DMS79 (cell line): ENCODE data around the gene PDILT.
"Not testable (repeated sequence)": the region's sequence is repeated elsewhere in the genome, so short reads cannot be mapped to it uniquely, and the experiment has no call there.

Source experiments
- DNase-seq: peaks from one replicate; lab custom pipeline; 2025; lab: John Stamatoyannopoulos, UW

The PDILT gene, protein sequence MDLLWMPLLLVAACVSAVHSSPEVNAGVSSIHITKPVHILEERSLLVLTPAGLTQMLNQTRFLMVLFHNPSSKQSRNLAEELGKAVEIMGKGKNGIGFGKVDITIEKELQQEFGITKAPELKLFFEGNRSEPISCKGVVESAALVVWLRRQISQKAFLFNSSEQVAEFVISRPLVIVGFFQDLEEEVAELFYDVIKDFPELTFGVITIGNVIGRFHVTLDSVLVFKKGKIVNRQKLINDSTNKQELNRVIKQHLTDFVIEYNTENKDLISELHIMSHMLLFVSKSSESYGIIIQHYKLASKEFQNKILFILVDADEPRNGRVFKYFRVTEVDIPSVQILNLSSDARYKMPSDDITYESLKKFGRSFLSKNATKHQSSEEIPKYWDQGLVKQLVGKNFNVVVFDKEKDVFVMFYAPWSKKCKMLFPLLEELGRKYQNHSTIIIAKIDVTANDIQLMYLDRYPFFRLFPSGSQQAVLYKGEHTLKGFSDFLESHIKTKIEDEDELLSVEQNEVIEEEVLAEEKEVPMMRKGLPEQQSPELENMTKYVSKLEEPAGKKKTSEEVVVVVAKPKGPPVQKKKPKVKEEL

DNA sequence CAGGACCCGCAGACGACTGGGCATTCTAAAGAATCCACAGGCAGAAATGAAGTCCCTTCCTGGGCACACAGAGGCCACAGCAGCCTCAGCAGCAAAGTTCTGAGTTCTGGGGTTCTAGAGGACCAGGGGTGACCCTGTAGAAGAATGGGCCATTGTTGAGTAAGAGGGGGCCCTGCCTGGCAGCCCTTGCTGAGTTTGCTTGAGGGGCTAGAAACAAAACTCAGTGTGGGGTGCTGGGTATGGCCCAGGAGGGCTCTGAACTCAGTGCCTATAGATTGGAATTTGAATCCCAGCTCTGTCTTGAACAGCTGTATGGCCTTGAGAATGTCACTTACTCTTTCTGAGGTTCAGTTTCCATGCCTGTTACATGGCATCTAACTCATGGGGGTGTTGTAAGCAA, at the start of gene PDILT:
PDILT (minus strand) TSS at position 101 of the 400 bp plus-strand sequence. CDS start 5,437 bp downstream, outside the sequence.
- no peak for DNase-seq

DNA sequence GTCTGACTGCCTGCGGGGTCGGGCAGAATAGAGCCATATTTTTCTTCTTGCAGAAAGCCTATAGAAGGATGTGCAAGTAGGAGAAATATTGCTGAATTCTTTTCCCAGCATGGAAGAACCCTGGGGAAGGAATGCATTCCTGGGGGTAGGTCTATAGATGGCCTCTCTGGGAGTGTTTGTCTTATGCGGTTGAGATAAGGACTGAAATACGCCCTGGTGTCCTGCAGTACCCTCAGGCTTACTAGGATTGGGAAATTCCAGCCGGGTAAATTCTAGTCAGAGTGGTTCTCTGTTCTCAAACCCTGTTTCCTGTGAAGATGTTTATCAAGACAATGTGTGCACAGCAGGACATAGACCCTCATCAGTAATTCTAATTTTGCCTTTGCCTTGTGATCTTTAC, 49.1 kb upstream of the PDILT start:
- not testable (repeated sequence) for DNase-seq

DNA sequence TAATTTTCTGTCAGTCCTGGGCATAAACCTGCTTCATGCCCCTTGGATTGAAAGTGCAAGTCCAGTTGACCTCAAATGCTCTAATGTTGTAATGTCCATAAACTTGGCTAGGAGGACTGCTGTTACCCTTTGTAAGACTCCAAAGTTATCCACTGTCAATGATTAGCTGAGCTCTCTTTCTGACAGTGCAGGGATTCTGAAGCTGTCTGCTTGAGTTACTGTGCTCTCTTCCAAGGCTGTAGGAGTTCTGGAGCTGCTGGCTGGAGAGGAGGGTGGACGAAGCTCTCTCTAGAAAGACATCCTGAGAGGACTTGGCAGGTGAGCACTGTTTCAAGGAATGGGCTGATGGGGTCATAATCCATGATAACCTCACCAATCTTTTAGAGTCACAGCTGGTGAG, 46.8 kb upstream of the PDILT start, which contains the start of gene ACSM2A:
ACSM2A (plus strand) TSS at position 158 of the 400 bp plus-strand sequence. CDS start 8,594 bp downstream, outside the sequence.
- not testable (repeated sequence) for DNase-seq

DNA sequence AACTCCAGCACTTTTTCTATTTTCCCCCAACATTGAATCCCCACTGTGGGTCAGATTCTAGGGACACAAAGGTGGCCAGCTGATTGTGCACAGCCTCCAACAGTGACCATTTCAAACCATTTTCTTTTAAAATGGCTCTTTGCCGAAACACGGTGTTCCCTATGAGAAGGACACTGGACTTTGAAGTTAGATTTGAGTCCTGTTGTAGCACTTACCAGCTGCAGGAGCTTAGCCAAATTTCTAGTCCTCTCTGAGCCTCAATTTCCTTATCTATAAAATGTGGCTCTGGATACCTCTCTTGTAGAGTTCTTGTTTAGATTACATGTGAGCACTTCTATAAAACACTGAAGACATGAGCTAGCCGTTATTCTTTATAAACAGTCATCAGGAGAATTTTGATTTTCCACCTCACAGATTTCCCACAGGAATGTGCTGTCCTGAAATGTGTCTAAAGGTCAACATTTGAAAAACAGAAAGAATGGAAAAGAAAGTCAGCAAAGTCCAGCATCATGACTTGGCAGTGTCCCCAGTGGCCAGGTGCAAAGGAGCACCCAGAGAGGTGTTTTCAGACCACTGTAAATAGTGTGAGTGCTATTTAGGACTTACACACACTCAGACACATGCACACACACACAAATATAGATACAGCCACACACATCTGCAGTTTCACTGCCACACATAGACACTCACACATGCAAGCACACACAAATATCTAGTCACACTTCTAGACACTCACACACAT, 42.3 kb upstream of the PDILT start:
- DNase-seq = not testable (repeated sequence)

DNA sequence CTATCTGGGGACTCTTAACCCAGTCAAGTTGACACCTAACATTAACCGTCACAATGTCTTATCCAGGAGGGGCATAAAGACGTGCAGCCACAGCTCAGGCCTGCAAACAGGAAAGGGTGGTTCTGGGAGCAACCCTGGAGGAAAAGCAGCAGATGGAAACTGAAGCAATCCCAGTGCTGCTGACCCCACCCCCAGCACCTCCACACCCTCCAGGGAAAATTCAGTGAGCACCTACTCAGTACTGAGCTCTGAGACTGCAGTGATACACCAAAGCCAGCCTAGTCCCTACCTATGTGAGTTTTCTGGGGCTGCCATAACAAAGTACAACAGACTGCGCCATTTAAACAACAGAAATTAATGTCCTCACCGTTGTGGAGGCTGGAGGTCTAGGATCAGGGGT, 37.3 kb upstream of the PDILT start:
- not testable (repeated sequence) for DNase-seq

DNA sequence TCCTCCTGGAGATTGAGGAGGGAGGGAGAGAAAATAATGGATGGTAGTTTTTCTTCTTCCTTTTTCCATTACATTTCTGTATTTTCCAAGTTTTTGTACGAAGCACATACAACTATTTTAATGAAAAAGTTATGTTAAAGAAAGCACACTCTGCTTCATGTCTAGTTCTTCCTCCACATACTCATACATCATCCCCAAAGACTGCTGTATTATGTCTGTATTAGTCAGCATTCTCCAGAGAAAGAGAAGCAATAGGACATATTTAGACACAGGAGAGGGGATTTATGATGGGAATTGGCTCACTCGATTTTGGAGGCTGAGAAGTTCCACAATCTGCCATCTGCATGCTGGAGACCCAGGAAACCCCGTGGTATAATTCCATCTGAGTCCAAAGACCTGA, 36.7 kb upstream of the PDILT start:
- no peak for DNase-seq

DNA sequence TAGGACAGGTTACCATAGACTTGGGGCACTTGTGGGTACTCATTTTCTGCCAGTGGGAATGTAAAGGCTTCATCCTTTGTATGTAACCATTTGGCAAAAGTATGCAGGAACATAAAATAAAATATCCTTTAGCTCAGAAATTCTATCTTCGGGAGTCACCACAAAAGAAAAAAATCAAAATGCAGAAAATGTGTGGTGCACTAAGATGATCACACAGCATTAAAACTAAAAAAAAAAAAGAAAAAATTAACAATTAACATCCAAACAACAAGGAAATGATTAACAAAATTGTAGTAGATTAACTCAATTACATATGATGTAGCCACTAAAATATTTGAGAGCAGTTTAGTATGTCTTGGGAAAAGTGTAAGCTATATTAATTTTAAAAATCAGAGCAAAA, 36.2 kb upstream of the PDILT start:
- not testable (repeated sequence) for DNase-seq

DNA sequence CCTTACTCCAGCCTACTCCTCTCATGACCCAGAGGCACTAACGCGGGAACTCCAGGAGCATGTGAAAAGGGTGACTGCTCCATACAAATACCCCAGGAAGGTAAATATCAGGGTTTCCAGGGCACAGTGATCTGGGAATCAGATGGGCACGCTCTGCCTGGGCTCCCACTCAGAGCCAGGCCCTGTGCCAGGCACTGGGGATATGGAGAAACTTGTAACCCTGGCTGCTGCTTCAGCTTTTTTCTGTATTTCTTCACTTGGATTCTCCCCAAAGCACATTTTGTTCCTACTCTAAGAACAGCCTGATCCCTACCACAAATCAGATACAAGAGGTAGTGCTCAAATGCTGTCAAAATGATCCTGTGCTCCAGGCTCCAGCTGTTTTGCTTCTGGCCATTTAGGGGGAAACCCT, 35.3 kb upstream of the PDILT start:
- not testable (repeated sequence) for DNase-seq

DNA sequence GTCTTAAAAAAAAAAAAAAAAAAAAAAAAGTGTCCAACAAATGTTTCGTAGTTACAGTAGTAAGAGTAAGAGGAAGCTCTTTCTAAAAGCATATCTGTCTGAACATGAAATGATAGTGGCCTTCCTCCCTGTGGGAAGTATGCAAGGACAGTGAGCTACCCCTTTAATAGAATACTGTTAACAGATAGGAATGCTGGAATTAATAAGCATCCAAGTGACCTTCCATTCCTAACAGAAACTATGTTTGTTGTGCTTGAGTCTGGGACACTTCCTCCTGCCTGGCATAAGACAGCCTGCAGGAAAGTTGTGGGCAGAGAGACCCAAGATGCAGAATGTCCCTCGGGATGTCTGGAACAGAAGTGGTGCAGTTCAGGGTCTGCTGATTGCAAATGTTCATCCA, 34.4 kb upstream of the PDILT start:
- not testable (repeated sequence) for DNase-seq

DNA sequence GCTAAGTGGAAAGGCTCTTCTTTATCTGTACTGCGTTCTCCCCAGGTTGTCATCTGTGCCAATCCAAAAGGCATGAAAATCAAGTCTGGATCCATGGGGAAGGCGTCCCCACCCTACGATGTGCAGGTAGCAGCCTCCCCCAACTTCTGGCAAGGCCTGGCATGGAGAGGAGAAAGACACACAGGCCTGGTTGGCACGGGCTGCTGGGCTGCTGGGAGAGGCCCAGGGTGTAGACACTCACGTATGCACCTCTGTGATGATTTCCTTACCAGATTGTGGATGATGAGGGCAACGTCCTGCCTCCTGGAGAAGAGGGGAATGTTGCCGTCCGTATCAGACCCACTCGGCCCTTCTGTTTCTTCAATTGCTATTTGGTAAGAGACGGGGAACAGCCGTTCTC, 26.4 kb upstream of the PDILT start:
- DNase-seq = no peak

DNA sequence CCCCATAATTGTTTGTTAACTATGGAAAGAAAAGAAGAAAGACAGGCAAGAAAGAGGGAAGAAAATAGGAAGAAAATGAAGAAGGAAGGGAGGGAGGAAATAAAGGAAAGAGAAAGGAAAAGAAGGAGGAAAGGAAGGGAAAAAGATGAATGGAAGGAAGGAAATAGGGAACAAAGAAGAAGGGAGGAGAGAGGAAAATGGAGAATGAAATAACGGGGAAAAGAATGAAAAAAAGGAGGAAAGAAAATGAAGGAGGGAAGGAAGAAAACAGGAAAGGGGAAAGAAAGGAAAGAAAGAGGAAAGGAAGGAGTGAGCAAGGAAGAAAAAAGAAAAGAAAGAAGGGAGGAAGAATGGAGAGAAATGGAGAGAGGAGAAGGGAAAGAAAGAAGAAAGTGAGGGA, 25.9 kb upstream of the PDILT start:
- DNase-seq = not testable (repeated sequence)

DNA sequence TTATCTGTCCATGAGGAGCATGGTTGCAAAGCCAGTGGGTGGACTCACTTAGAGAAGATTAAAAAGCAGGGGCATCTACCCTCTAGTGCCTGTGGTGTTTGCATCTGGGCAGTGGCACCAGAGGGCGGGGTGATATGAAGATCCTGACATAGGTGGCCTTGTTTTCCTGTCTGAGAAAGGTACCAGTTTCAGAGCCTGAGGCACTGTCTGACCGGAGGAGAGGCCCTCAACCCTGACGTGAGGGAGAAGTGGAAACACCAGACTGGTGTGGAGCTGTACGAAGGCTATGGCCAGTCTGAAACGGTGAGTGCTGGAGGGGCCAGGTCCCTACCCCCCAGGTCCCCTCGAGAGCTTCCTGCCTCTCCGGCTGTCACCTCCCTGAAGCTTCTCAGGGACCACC, 25.0 kb upstream of the PDILT start:
- DNase-seq = not testable (repeated sequence)

DNA sequence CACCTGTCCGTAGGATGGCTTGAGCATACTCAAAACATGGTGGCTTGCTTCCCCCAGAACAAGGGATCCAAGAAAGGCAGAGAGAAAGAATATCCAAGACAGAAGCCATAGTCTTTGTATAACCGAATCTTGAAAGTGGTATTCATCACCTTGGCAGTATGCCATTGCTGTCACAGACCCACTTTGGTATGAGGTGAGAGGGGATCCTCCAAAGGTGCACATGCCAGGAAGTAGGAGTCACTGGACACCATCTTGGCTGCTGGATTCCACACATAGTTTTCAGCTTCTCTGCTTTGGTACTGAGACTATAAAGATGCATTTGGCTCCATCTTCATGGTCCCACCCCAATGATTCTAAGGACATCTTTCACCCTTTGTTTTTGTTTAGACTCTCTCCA, 22.9 kb upstream of the PDILT start:
- not testable (repeated sequence) for DNase-seq

DNA sequence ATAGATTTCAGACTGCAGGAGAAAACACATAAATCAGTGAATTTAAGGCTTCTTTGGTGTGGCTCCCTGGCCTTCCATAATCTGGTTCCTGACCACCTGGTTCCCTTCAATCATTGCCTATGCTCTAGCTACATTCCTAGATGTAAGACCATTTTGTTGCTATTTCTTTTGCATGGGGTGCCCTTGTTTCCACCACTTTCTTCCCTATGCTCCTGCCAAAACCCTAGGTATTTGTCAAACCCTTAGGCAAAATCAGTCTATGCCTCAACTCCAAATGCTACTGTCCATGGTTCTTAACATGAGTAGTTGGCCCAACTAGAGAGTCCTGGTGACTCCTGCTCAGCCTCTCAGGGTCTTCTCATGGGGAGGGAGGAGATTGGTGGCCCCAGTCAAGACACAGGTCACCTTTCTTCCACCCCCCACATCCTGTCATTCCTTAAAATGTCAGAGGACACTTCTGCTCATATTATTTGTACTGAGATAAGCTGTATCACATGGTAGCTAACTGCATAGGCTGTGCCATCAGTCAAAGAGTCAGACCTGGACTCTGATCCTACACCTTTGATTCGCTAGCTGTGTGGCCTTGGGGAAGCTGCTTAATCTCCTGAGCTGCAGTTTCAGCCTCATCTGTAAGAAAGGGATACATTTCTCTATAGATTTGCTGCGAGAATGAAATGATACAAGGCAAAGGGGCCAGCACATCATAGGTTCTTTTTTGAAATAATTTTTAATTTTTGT, 19.8 kb upstream of the PDILT start:
- DNase-seq = no peak

DNA sequence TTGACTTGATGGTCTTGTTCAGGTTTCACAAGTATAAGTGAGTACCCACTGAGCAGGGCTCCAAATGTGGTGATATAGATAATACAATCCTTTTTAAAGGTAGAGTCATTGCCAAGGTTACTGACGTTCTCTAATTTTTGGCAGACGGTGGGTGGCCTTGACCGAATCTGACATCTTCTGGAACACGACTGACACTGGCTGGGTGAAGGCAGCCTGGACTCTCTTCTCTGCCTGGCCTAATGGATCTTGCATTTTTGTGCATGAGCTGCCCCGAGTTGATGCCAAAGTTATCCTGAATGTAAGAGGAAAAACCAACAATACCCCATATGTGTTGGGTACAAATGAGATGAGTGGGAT, 19.2 kb upstream of the PDILT start:
- not testable (repeated sequence) for DNase-seq

DNA sequence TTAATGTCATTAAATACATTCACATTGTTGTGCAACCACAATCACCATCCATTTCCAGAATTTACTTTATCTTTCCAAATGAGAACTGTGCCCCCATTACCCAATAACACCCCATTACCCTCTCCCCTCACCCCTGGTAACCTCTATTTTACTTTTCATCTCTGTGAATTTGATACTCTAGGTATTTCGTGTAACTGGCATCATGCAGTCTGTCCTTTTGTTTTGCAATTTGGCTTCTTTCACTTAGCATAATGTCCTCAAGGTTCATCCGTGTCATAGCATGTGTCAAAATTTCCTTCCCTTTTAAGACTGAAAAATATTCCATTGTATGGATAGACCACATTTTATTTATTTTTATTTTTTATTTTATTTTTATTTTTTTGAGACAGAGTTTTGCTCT, 17.2 kb upstream of the PDILT start:
- DNase-seq = not testable (repeated sequence)

DNA sequence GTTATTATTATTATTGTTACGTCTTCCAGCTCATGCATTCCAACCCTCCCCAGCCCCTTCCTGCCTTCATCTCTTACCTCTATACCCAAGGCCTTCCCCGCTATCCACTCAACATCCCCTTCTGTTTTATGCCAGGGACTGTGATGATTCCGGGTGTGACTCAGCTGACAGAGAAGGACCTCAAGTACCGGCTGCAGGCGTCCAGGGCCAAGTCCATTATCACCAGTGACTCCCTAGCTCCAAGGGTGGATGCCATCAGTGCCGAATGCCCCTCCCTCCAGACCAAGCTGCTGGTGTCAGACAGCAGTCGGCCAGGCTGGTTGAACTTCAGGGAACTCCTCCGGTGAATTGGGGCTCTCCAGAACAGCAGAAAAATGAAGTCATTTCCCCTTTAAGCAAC, 14.6 kb upstream of the PDILT start:
- not testable (repeated sequence) for DNase-seq

DNA sequence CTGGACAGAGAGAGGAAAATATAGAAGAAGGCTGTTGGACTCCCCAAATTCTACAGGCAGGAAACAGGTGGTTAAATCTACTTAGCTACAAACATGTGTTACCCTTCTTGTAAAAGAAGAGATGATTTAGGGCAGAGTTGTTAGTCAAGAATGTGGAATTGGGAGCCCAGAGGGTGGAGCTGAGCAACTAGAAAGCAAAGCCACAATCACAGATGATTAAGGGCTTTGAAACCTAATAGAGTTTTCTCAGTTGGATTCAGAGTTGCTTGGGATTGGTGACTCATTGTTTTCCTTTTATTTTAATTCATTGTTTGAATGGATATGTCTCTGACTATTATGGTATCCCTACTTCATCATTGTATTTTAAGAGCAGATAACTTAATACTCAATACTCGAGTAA, 11.0 kb upstream of the PDILT start:
- DNase-seq = no peak

DNA sequence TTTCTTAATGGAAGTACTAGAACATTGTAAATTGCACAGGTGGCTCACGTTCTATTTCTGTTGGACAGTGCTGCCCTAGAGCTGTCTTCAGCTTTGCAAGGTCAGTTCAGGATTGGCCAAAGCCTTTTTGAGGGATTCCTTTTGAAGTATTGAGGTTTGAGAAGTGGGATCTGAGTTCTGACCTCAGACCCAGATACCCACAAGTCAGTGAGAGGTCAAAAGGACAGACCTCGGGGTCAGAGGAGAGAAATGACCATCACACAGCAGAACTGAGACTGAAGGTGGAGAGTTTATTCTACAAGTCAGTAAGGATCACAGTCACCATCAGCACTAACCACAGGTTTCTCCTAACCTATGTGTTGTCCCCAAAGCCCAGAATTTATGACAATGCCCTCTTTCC, 6.5 kb upstream of the PDILT start:
- DNase-seq = no peak

DNA sequence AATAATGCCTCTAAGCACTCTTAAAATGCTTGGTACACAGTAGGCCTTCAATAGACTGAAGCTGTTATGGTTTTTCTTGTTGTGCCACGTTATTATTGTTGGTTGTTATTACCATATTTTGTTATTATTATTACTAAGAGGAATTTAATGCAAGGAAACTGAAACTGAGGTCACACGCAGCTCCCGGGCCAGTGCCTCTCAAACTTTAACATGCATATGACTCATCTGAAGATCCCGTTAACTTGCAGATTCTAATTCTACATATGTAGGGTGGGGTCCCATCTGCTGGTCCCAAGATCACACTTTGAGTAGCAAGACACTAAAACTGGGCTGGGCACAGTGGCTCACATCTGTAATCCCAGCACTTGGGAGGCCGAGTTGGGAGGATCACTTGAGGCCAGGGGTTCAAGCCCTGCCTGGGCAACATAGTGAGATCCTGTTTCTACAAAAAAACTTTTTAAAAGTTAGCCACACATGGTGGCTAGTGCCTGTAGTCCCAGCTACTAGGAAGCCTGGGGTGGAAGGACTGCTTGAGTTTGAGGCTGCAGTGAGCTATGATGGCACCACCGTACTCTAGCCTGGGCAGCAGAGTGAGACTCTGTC, 5.7 kb upstream of the PDILT start:
- no peak for DNase-seq

DNA sequence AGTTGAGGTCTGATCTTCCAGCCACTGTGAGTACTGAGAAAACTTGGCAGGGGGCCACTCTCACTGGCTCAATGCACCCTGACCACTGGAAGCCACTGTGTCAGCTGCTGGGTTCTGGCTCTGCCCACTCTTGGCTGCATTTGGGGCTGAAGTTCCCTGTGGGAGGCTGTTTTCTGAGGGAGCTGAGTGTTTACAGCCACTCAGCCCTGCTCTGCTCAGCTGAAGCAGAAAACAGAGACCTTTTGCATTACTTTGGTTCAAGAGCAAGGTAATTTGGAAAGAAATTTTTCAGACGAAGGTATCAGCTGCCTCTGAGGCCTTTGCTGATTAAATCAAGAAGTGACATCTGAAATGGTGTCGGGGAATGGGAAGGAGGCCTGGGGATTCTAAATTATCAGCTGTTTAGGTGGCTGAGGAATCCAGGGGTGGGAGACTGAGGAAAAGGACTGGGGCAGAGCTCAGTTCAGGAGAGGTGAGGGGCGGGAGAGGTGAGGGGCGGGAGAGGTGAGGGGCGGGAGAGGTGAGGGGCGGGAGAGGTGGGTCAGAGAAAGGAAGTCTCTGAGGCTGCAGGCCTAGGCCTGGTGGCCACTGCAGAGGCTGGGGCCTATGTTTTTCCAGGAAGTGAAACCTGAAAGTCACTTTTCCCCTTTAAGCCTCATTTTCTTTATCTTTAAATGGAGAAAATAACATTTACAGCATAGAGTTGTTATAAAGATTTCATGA, 5.0 kb upstream of the PDILT start, which contains the start of gene ACSM5:
ACSM5 (plus strand) TSS at position 137 of the 723 bp plus-strand sequence. CDS start 1,951 bp downstream, outside the sequence.
- peak; percentile 11 for DNase-seq
